K562 (cell line): ENCODE data around the gene CMTM4. TPM values are rescaled to one million over a fixed set of nuclear protein-coding genes. Genes with fewer than 3 reads are reported as not detected.

Experiments used
- ATAC-seq: fragments of 200-7000 bp; cut with Tn5 transposase; 3 replicates; pipeline ENCODE4 v1.9.1; 2020; ENCODE audit warnings: moderate library complexity
- BruUV-seq: library from RNA; stranded (reverse); fragments of 400-500 nt; replicated peaks from 2 replicates; lab custom pipeline; 2021; lab: Mats Ljungman, UMichigan
- CTCF ChIA-PET: fragments of 300-600 bp; formaldehyde crosslinking; extraction: SDS; loops from one replicate; lab custom pipeline; 2021; ENCODE audit warnings: low intra/inter-chr PET ratio; lab: Yijun Ruan, JAX
- POLR2A ChIA-PET: fragments of 300-600, 350-650 bp; sonication (Branson Sonifier 250); formaldehyde crosslinking; extraction: SDS; loops from one replicate; lab custom pipeline; 2021; ENCODE audit warnings: antibody characterized with exemption, inconsistent platforms; lab: Yijun Ruan, JAX
- DNase-seq, 4 experiments: peaks; one replicate each; pipeline versions ENCODE4 v3.0.0 to v3.0.0-alpha.2; 2011 to 2018; ENCODE audit warnings: low spot score in 3 of 4, mixed read lengths in 3 of 4; ENCODE audit errors: extremely low read depth in 1 of 4
- FAIRE-seq: peaks from 2 replicates; lab custom pipeline; 2011; peaks lifted over from hg19 to GRCh38; lab: Jason Lieb, UNC
- H2AFZ ChIP-seq: 2 replicates; pipeline ENCODE4 v1.6.0; 2011; ENCODE audit warnings: low read depth, low read length, control low read depth, inconsistent platforms
- H3K27ac ChIP-seq: fragments of 200-600 bp; 3 replicates; pipeline ENCODE4 v1.8.0; 2011; ENCODE audit warnings: low read depth, mild to moderate bottlenecking, control low read depth, inconsistent platforms, low read length, moderate library complexity, mixed read lengths; ENCODE audit errors: extremely low read depth
- H3K27me3 ChIP-seq, 2 experiments: fragments of 300-600 bp in 1 of 2; 2 replicates in 1 of 2; 3 replicates in 1 of 2; pipeline versions ENCODE4 v1.6.0 to v1.8.0; 2011; ENCODE audit warnings: inconsistent platforms in 2 of 2, low read length in 2 of 2, mild to moderate bottlenecking in 1 of 2, mixed read lengths in 1 of 2, moderate library complexity in 1 of 2; ENCODE audit not compliant: control insufficient read depth in 2 of 2, insufficient read depth in 2 of 2
- H3K36me3 ChIP-seq: fragments of 300-600 bp; 3 replicates; pipeline ENCODE4 v1.8.0; 2011; ENCODE audit warnings: mild to moderate bottlenecking, low read length, inconsistent platforms; ENCODE audit not compliant: control insufficient read depth, insufficient read depth
- H3K4me1 ChIP-seq, 2 experiments: fragments of 200-600 bp in 1 of 2; replicated peaks in 1 of 2; 2 replicates in 1 of 2; 3 replicates in 1 of 2; pipeline versions ENCODE4 v1.5.1 to v1.8.0; 2011; ENCODE audit warnings: inconsistent platforms in 2 of 2, low read length in 2 of 2, mild to moderate bottlenecking in 1 of 2, mixed read lengths in 1 of 2, moderate library complexity in 1 of 2; ENCODE audit not compliant: control insufficient read depth in 2 of 2, insufficient read depth in 2 of 2
- H3K4me2 ChIP-seq: 2 replicates; pipeline ENCODE4 v1.6.1; 2011; ENCODE audit warnings: low read length, control low read depth, inconsistent platforms, mixed read lengths; ENCODE audit not compliant: insufficient read depth
- H3K4me3 ChIP-seq: fragments of 200-600 bp; sonication (generic), shearing (Covaris generic); 2 replicates; pipeline ENCODE4 v1.5.1; 2016; ENCODE audit warnings: control low read depth, inconsistent platforms
- H3K79me2 ChIP-seq: fragments of 200-600 bp; 3 replicates; pipeline ENCODE4 v1.8.0; 2011; ENCODE audit warnings: low read length, inconsistent platforms; ENCODE audit not compliant: control insufficient read depth, insufficient read depth
- H3K9ac ChIP-seq, 2 experiments: 2 replicates each; pipeline versions ENCODE4 v1.6.0 to v1.6.1; 2011; ENCODE audit warnings: low read depth in 2 of 2, low read length in 2 of 2, control low read depth in 1 of 2, inconsistent platforms in 1 of 2, mild to moderate bottlenecking in 1 of 2, mixed read lengths in 1 of 2; ENCODE audit not compliant: insufficient read depth in 1 of 2
- H3K9me1 ChIP-seq: one replicate; pipeline ENCODE4 v1.6.0; 2011; ENCODE audit warnings: inconsistent platforms, mild to moderate bottlenecking, low read length, moderate library complexity; ENCODE audit not compliant: control insufficient read depth, insufficient read depth
- H3K9me3 ChIP-seq: replicated peaks from 2 replicates; pipeline ENCODE4 v1.5.1; 2011; ENCODE audit warnings: low read depth, low read length, inconsistent platforms; ENCODE audit not compliant: control insufficient read depth, insufficient read depth
- H4K20me1 ChIP-seq: replicated peaks from 2 replicates; pipeline ENCODE4 v1.6.1; 2011; ENCODE audit warnings: low read length, inconsistent platforms, mixed read lengths; ENCODE audit not compliant: control insufficient read depth, insufficient read depth
- COPS2 ChIP-seq: fragments of 450-650 bp; conservative IDR thresholded peaks from 2 replicates; pipeline ENCODE4 v1.6.1; 2016; ENCODE audit warnings: mild to moderate bottlenecking, moderate library complexity
- HMGN3 ChIP-seq: IDR thresholded peaks from 2 replicates; pipeline ENCODE4 v1.6.1; 2011; ENCODE audit warnings: borderline replicate concordance, low read depth, mild to moderate bottlenecking, mixed read lengths, low read length; ENCODE audit not compliant: insufficient read length; ENCODE audit errors: extremely low read depth
- ZNF407 ChIP-seq: fragments of 450-650 bp; IDR thresholded peaks from 2 replicates; pipeline ENCODE4 v1.6.1; 2016; ENCODE audit warnings: low read depth
- WGBS: fragments of 100-300 bp; shearing (Covaris generic); methylation state at CpG from one replicate; pipeline ENCODE4 v1.1.6; 2016; ENCODE audit warnings: low coverage, mixed read lengths; ENCODE audit not compliant: insufficient coverage; ENCODE audit errors: missing lambda C conversion rate; 5-methylcytosine and 5-hydroxymethylcytosine counted together
- in situ Hi-C: fragments of 300-500 bp; cut with MboI; formaldehyde crosslinking; loops from 4 replicates; pipeline ENCODE4 v1.15.0; 2018; ENCODE audit warnings: inconsistent platforms, mixed read lengths
- intact Hi-C: fragments of 100-400 bp; cut with micrococcal nuclease; formaldehyde crosslinking; loops from 2 replicates; pipeline ENCODE4 v1.14.2; 2022
- polyA plus RNA-seq, 8 experiments: library from polyadenylated mRNA; depleted of rRNA in 4 of 8; stranded (reverse) in 5 of 8; unstranded in 3 of 8; fragments of >200 nt; fragmentation: Nextera tagmentation in 2 of 8; fragmentation: Illumina TruSeq in 1 of 8; extraction: Ambion mirVana in 2 of 8; extraction: Trizol in 1 of 8; gene quantifications; 2 replicates each; pipeline versions ENCODE4 v1.2.1 to v1.2.3, GENCODE V29; 2011 to 2014; ENCODE audit warnings: inconsistent platforms in 1 of 8, missing spikeins in 1 of 8
- total RNA-seq, 7 experiments: library from RNA; depleted of rRNA in 6 of 7; stranded (reverse); fragments of >200 nt in 6 of 7; fragmentation: Illumina TruSeq in 2 of 7; extraction: Trizol in 2 of 7; gene quantifications; 2 replicates each; pipeline versions ENCODE4 v1.2.1 to v1.2.3, GENCODE V29; 2011 to 2021; ENCODE audit warnings: low replicate concordance in 1 of 7

The CMTM4 gene
- total and polyA plus RNA-seq, 9 of the 15 experiments (the other 6 are each of a cell fraction or from before 2014, with no cell fraction given) = 2.0 to 21.3 (median 12.5) TPM

DNA sequence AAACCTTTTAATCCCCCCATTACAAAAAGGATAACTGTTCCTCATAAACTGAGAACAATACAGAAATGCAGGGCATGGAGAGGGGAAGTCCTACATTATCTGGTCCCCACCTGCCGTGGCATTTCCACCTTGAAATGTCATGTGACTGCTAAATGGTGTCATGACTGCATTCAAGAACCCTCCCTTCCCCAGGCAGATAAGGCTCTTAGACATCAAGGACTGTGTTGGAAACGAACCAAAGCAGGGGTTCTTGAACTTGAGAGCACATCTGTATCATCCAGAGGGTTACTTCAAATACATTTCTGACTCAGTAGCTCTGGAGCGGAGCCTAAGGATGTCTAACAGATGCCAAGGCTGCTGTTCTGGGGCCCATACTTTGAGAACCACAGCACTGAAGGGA is 73.7 kb downstream of the CMTM4 start (continued):
- TF ChIP-seq COPS2 = no peak
- TF ChIP-seq ZNF407 = no peak
- TF ChIP-seq, all 486 proteins: peak for 13

GRCh38 chr16:66621973-66622372 is 74.6 kb downstream of the CMTM4 start:
- H3K4me3 ChIP-seq = no peak overlapping the region
- no peaks in the 10 kb centered on the region for H3K79me2 ChIP-seq
- H3K4me1 ChIP-seq = peaks cover 31 to 54% of the 10 kb centered on the region in 2 experiments
- FAIRE-seq = no peak
- H4K20me1 ChIP-seq = no peaks in the 10 kb centered on the region
- in situ Hi-C loops = no loop called here
- peaks cover 28% of the 10 kb centered on the region; the same call in 2 of the 3 replicates for H3K36me3 ChIP-seq
- ChIA-PET CTCF (no interaction called here), POLR2A (no interaction called here)
- no peaks in the 10 kb centered on the region for H3K27me3 ChIP-seq
- no peak overlapping the region for H3K27ac ChIP-seq
- no peak overlapping the region for H2AFZ ChIP-seq
- intact Hi-C loops = no loop called here
- H3K9me3 ChIP-seq = no peaks in the 10 kb centered on the region
- ATAC-seq = no peak
- DNase-seq = no peak
- BruUV-seq = no TSS peak
- no peak overlapping the region for H3K4me2 ChIP-seq
- H3K9me1 ChIP-seq = no peaks in the 10 kb centered on the region
- WGBS = 96% methylated on average over 14 of the region's 14 CpGs
- H3K9ac ChIP-seq = peak overlapping the region in 1 of 2 experiments; percentile 36; a peak in 1 of 4 replicates
- peak; percentile 37 for TF ChIP-seq HMGN3
